Measurements from ENCODE around the gene RSPH3. TPM values are rescaled to one million over a fixed set of nuclear protein-coding genes. Genes with fewer than 3 reads are reported as not detected.

Gene RSPH3
- total and polyA plus RNA-seq, 10 of the 15 experiments (the other 5 are each of a cell fraction or from before 2014, with no cell fraction given), result 0.40 to 3.5 (median 1.4) TPM

- no peak overlapping the region for H3K4me3 ChIP-seq
- no peak overlapping the region for H3K4me2 ChIP-seq (ENCODE audit: control insufficient read depth, insufficient read depth)
- WGBS (ENCODE audit: insufficient coverage, insufficient replicate concordance, low lambda C conversion rate, missing lambda C conversion rate), result 97% methylated on average over 1 of the region's 1 CpG
- ATAC-seq, result no peak
- ChIA-PET RAD21 (ENCODE audit: unreplicated experiment) (no interaction called here), CTCF (interaction anchor here (0.7 to 1.6 kb wide), 5 partner anchors 14 to 121 kb away, joined by 3 to 6 read pairs (median 4); no protein-coding TSS in a partner anchor), SMC1A (ENCODE audit: uncharacterized antibody, unreplicated experiment) (no interaction called here), POLR2A (no interaction called here)
- no peaks in the 10 kb centered on the region; the same call in 2 of the 3 replicates for H3K9me3 ChIP-seq (replicated peaks; ENCODE audit: control insufficient read depth, insufficient read depth, low read length)
- H2AFZ ChIP-seq (ENCODE audit: control insufficient read depth, low read depth, low read length), result no peak overlapping the region
- no peaks in the 10 kb centered on the region for H4K20me1 ChIP-seq (ENCODE audit: control insufficient read depth, insufficient read depth)
- no peak for FAIRE-seq
- no peaks in the 10 kb centered on the region for H3K79me2 ChIP-seq (ENCODE audit: control insufficient read depth, insufficient read depth, low read length)
- H3K9ac ChIP-seq (ENCODE audit: control insufficient read depth, insufficient read depth, low read length), result no peak overlapping the region
- in situ Hi-C loops (cut with MboI) (no loop called here), intact Hi-C loops (cut with micrococcal nuclease; ENCODE audit: unreplicated experiment) (no loop called here)
- H3K36me3 ChIP-seq (ENCODE audit: control insufficient read depth in 2 of 2, insufficient read depth in 2 of 2, low read length in 1 of 2), result no peaks in the 10 kb centered on the region
- DNase-seq (ENCODE audit: low read depth, low spot score), result no peak
- TF ChIP-seq, protein P1, sequence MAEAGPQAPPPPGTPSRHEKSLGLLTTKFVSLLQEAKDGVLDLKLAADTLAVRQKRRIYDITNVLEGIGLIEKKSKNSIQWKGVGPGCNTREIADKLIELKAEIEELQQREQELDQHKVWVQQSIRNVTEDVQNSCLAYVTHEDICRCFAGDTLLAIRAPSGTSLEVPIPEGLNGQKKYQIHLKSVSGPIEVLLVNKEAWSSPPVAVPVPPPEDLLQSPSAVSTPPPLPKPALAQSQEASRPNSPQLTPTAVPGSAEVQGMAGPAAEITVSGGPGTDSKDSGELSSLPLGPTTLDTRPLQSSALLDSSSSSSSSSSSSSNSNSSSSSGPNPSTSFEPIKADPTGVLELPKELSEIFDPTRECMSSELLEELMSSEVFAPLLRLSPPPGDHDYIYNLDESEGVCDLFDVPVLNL (IDR thresholded peaks at IDR 0.05; ENCODE audit: low read depth, low read length), result no peak
- no peak for TF ChIP-seq ESRRA (IDR thresholded peaks at IDR 0.05; ENCODE audit: low read length)
- TF ChIP-seq BCL11A (IDR thresholded peaks at IDR 0.05; ENCODE audit: low read depth, low read length), result no peak
- no peak for TF ChIP-seq SP1 (IDR thresholded peaks at IDR 0.05; ENCODE audit: low read depth, low read length)
- no peak for TF ChIP-seq SUPT20H (IDR thresholded peaks at IDR 0.05; ENCODE audit: borderline replicate concordance, control insufficient read depth, low read depth, low read length)
- TF ChIP-seq MYC (IDR thresholded peaks at IDR 0.05; ENCODE audit: insufficient read depth, insufficient read length, insufficient replicate concordance, low read length, severe bottlenecking), result no peak
- TF ChIP-seq GABPA (IDR thresholded peaks at IDR 0.05; ENCODE audit: low read depth), result no peak
- no peak for TF ChIP-seq HDAC6 (IDR thresholded peaks at IDR 0.05; ENCODE audit: unreplicated experiment)
- TF ChIP-seq NBN (IDR thresholded peaks at IDR 0.05), result no peak
- TF ChIP-seq DPF2 (IDR thresholded peaks at IDR 0.05), result no peak
- TF ChIP-seq KAT2A (conservative IDR thresholded peaks at IDR 0.05; ENCODE audit: control insufficient read depth, low read depth, low read length), result no peak
- no peak for TF ChIP-seq BCLAF1 (IDR thresholded peaks at IDR 0.05)
- TF ChIP-seq CEBPB (IDR thresholded peaks at IDR 0.05; ENCODE audit: borderline replicate concordance in 1 of 2, low read depth in 2 of 2, low read length in 2 of 2), result no peak
- H3K27me3 ChIP-seq (replicated peaks in 1 of 2; ENCODE audit: control insufficient read depth in 2 of 2, insufficient read depth in 2 of 2, low read length in 1 of 2), result no peaks in the 10 kb centered on the region
- H3K27ac ChIP-seq (ENCODE audit: control insufficient read depth, insufficient read depth), result no peak overlapping the region
- BruUV-seq (replicated peaks), result no TSS peak
- no peaks in the 10 kb centered on the region for H3K4me1 ChIP-seq (ENCODE audit: control insufficient read depth, insufficient read depth, low read length)
These were observed 11.5 kb downstream of the RSPH3 start for GRCh38 chr6:158988477-158988876.

Measured in GM12878 (cell line).